A172 (cell line): ENCODE data around the gene SRRM3. TPM values are rescaled to one million over a fixed set of nuclear protein-coding genes. Genes with fewer than 3 reads are reported as not detected.
"Not testable (repeated sequence)": the region's sequence is repeated elsewhere in the genome, so short reads cannot be mapped to it uniquely, and the experiment has no call there.

Source experiments
- DNase-seq: peaks from one replicate; pipeline ENCODE4 v3.0.0-alpha.2; 2015; ENCODE audit warnings: low spot score
- total RNA-seq: library from RNA; depleted of rRNA; stranded (reverse); fragments of >200 nt; shearing (Covaris generic); gene quantifications from 2 replicates; pipeline ENCODE4 v1.2.3, GENCODE V29; 2014

SRRM3 gene
- total RNA-seq, 1 experiment from 2014 or later = 18.5 TPM

- not testable (repeated sequence) for DNase-seq
These were observed 25.3 kb downstream of the SRRM3 start for GRCh38 chr7:76226878-76227423.

- DNase-seq = no peak
These were observed 28.5 kb downstream of the SRRM3 start for GRCh38 chr7:76230214-76230613.

GRCh38 chr7:76231071-76231470, 29.4 kb downstream of the SRRM3 start:
- DNase-seq = no peak

GRCh38 chr7:76231583-76231982, 29.9 kb downstream of the SRRM3 start:
- DNase-seq = peak; percentile 46

GRCh38 chr7:76232698-76233097, 31.0 kb downstream of the SRRM3 start:
- DNase-seq = no peak

GRCh38 chr7:76233538-76234281, 32.0 kb downstream of the SRRM3 start:
- DNase-seq = peak; percentile 57

GRCh38 chr7:76234282-76234584, 32.5 kb downstream of the SRRM3 start:
- no peak for DNase-seq

- DNase-seq = no peak
These were observed 33.3 kb downstream of the SRRM3 start for GRCh38 chr7:76234931-76235441.

GRCh38 chr7:76236224-76236623, 34.5 kb downstream of the SRRM3 start:
- DNase-seq = peak; percentile 34

- no peak for DNase-seq
These were observed 36.6 kb downstream of the SRRM3 start for GRCh38 chr7:76238326-76238725.

GRCh38 chr7:76241141-76241540, 39.4 kb downstream of the SRRM3 start:
- DNase-seq = no peak

GRCh38 chr7:76242517-76243063, 40.9 kb downstream of the SRRM3 start:
- not testable (repeated sequence) for DNase-seq

- DNase-seq = no peak
These were observed 43.2 kb downstream of the SRRM3 start for GRCh38 chr7:76244781-76245391.

- DNase-seq = no peak
These were observed 45.2 kb downstream of the SRRM3 start for GRCh38 chr7:76246804-76247389.

GRCh38 chr7:76247938-76248337, 46.2 kb downstream of the SRRM3 start:
- DNase-seq = no peak

- no peak for DNase-seq
These were observed 50.3 kb downstream of the SRRM3 start for GRCh38 chr7:76252021-76252420.

- DNase-seq = no peak
These were observed 53.1 kb downstream of the SRRM3 start for GRCh38 chr7:76254781-76255180.

- DNase-seq = no peak
These were observed 56.3 kb downstream of the SRRM3 start for GRCh38 chr7:76257973-76258372.

- no peak for DNase-seq
These were observed 57.7 kb downstream of the SRRM3 start for GRCh38 chr7:76259124-76260093.

GRCh38 chr7:76260171-76260703, 58.5 kb downstream of the SRRM3 start:
- peak; percentile 31 for DNase-seq

- no peak for DNase-seq
These were observed 59.6 kb downstream of the SRRM3 start for GRCh38 chr7:76261329-76261728.
